Non-pigmented ciliary epithelial cell (primary cell): ENCODE results near the gene TMEM33.
A peak's percentile ranks its signal among the peaks of the same experiment; 100 is the strongest.
"Not testable (repeated sequence)": the region's sequence is repeated elsewhere in the genome, so short reads cannot be mapped to it uniquely, and the experiment has no call there.

Experiments
- DNase-seq: peaks from one replicate; pipeline ENCODE4 v3.0.0-alpha.2; 2010; ENCODE audit warnings: low read depth

Gene TMEM33, protein sequence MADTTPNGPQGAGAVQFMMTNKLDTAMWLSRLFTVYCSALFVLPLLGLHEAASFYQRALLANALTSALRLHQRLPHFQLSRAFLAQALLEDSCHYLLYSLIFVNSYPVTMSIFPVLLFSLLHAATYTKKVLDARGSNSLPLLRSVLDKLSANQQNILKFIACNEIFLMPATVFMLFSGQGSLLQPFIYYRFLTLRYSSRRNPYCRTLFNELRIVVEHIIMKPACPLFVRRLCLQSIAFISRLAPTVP

GRCh38 chr4:41934901-41935651 lies at the start of gene TMEM33:
TSS of gene TMEM33 (plus strand) at chr4:41935429. CDS start at chr4:41935485, 56 bp downstream.
- DNase-seq: peak; percentile 45

DNA sequence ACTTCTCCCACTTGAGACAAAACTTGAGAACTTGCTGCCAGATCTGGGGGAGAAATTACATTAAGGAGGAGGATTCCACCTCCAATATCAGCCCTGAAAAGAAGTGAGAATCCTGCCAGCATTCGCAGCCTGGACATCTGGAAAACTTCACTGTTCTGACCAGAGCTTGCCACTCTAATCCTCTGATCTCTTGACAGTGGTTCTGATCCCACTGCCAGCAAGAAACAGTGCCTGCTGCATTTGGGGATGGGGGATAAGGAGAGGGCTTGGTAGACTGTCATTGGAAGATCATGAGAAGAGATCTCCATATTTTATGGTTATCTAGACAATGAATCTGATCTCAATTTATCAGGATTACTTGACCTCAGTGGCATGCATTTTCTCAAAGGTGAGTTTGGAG lies 49.8 kb upstream of the TMEM33 start:
- no peak for DNase-seq

DNA sequence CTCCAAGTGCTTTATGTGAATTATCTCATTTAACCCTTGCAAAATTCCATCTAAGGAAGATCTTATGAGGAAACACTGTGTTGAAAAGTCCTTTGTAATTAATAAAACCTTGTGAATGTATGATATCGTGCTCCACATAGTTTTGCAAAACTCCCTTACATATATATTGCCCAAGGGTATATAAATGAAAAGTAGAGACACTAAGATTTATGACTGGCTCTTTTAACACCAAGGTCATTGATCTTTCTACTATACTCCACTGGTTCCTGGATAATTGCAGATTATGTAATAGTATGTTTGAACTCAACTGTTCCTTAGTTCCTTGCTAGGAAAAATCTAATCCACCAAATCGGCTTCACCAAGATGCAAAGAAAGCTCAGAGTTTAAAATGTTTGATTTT lies 48.0 kb upstream of the TMEM33 start:
- DNase-seq: no peak

GRCh38 chr4:41887821-41888686 lies 47.2 kb upstream of the TMEM33 start:
- DNase-seq: peak; percentile 20

- DNase-seq: no peak
These were observed 46.5 kb upstream of the TMEM33 start for GRCh38 chr4:41888687-41889074.

DNA sequence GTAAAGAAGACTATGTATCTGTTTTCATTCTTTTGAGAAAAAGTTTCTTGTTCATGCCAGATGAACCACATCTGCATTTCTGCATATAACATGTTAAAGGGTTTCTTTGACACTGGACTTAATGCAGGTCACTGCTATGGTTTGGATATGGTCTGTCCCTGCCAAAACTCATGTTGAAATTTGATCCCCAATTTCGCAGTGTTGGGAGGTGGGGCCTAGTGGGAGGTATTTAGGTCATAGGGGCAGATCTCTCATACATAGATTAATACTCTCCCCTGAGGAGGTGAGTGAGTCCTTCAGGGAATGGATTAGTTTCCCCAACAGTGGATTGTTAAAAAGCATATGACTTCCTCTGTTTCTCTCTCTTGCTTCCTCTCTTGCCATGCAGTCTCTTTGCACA lies 45.9 kb upstream of the TMEM33 start:
- DNase-seq: no peak

DNA sequence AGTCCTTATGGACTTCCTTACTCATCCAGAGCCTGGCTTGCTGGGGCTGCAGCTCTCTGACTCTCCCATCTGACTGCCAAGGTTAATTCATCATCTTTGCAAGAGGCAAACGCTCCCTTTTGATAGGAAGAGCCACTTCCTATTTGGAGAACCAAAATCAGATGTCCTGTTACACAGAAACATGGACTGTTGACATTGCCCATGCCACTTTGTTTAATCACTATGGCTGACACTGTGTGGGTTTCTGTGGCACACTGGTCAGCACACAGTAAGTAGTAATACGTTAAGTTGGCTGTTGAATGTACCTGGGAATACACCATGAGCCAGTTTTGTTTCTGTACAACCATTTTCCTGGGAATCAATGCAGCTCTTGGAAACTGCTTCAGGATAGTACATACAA lies 45.1 kb upstream of the TMEM33 start:
- no peak for DNase-seq

DNA sequence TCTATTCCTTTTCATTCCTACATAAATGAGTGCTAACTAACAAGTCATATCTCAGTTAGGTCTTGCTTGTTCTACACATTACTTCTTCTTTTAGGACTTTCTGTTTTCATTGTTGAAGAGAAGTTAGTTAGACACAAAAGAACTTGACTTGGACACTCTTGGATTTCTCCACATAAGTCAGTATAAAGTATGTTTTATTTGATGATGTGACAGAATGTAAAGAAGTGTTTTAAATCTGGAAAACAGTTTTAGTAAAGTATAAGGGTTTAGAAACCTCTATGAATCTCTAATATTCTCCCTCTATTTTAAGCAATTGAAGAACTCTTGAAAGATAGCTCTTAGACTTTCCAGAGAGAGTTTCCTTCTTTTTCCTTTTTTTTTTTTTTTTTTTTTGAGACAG lies 38.6 kb upstream of the TMEM33 start:
- DNase-seq: no peak

- DNase-seq: no peak
These were observed 37.5 kb upstream of the TMEM33 start for GRCh38 chr4:41897698-41898097.

DNA sequence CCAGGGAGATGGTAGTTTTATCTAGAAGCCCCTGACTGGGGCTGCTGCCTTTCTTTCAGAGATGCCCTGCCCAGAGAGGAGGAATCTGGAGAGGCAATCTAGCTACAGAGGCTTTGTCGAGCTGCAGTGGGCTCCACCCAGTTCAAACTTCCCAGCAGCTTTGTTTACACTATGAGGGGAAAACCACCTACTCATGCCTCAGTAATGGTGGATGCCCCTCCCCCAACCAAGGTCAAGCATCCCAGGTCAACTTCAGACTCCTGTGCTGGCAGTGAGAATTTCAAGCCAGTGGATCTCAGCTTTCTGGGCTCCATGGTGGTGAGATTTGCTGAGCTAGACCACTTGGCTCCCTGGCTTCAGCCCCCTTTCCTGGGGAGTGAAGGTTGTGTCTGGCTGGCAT lies 26.1 kb upstream of the TMEM33 start:
- not testable (repeated sequence) for DNase-seq

DNA sequence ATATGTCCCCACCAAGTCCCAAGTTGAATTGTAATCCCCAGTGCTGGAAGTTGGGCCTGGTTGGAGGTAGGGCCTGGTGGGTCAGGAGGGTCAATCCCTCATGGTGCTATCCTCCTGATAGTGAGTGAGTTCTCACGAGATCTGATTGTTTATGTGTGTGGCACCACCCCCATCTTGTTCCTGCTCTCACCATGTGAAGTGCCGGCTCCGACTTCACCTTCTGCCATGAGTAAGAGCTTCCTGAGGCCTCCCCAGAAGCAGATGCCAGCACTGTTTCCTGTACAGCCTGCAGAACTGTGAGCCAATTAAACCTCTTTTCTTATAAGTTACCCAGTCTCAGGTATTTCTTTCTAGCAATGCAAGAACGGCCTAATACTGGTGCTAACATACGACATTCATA lies 22.7 kb upstream of the TMEM33 start:
- no peak for DNase-seq

GRCh38 chr4:41913509-41913908 lies 21.7 kb upstream of the TMEM33 start:
- no peak for DNase-seq

DNA sequence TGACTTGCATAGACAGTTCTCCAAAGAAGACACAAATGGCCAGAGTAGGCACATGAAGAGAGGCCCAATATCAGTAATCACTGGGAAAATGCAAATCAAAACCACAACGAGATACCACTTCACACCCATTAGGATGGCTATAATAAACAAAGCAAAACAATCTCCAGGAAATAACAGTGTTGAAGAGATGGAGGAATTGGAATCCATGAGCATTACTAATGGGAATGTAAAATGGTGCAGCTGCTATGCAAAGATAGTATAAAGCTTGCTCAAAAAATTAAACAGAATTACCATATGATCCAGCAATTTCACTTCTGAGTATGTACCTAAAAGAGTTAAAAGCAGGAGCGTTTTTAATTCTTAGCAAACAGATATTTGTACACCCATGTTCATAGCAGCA lies 17.0 kb upstream of the TMEM33 start:
- no peak for DNase-seq

DNA sequence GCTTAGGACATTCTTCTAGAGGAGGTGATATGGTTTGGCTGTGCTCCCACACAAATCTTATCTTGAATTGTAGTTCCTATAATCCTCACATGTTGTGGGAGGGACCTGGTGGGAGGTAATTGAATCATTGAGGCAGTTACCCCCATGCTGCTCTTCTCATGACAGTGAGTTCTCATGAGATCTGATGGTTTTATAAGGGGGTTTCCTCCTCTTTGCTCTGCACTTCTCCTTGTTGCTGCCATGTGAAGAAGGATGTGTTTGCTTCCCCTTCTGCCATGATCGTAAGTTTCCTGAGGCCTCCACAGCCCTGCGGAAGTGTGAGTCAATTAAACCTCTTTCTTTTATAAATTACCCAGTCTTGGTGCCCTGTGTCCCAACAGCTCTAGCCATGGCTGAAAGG lies 14.8 kb upstream of the TMEM33 start:
- DNase-seq: not testable (repeated sequence)

DNA sequence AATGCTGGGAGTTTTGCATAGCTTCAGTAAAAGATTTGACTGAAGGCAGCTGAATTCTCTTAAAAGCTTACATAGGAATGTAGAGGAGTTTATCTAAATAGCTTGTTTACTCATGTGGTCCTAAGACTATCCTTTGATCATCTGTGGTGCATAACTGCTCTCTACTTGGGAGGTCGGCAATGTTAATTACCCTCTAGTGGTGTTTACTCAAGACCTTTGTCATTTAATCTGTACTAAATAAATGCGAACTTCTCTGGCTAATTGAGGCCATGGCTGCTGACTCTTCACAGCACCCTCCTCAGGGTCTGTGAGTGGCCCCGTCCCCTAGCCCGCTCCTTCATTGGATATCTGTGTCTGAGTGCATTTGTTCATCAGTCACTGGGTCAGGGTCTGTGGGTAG lies 13.8 kb upstream of the TMEM33 start:
- no peak for DNase-seq

DNA sequence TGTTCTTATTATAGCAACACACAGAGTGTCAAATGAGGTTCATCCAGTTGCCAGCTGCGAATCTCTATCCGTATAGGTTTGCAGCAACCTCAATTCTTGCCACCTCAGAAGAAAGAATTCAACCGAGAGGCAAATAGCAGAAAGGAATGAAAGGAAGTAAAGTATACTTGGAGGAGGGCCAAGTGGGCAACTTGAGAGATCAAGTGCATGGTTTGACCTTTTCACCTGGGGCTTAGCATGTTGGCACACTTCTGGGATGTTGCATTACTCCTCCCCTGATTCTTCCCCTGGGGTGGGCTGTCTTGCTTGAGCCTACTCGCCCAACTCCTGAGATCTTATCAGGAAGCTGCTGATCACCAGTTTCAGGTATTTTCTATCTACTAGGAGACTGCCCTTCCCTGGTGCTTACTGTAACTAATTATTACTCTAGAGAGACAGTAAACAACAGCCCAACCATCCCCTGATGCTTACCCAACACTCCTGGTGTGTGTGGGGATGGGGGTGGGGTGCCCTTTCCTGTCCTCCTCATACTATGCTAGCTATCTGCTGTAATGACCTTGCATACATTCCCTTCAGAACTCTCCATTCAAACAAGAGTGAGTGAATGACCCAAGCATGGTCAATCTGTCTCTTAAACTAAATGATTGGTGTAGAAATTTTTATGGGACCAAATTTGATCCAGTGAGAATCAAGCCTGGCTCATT lies 7.3 kb upstream of the TMEM33 start:
- no peak for DNase-seq

- no peak for DNase-seq
These were observed 4.9 kb upstream of the TMEM33 start for GRCh38 chr4:41930139-41930831.

DNA sequence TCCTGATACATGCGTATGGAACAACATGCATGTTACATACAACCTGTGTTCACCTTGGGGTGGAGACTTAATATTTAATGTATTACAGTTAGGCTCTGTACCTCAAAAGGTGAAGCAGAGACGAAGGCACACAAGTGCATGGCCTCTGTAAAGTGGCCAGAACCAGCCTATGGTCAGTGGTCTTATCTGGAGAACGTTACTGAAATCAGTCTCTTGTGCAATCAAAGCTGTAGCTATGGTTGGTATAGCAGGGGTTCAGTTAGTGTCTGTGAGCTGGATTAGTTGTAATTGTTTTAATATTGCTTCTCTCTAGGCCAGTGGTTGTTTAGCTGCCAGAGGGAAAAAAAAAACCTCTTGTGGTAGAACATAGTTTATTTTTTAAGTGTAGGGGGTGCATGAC lies 2.2 kb upstream of the TMEM33 start:
- no peak for DNase-seq

- DNase-seq: no peak
These were observed 1.2 kb upstream of the TMEM33 start for GRCh38 chr4:41933997-41934503.

GRCh38 chr4:41934514-41934900 lies 722 bp upstream of the TMEM33 start:
- no peak for DNase-seq

GRCh38 chr4:41935652-41936021 lies 408 bp downstream of the TMEM33 start:
- DNase-seq: no peak
